HL-60 (cell line): Measurements from ENCODE around the gene FHDC1.

Experiments used
- DNase-seq, 2 experiments: peaks; one replicate each; pipeline ENCODE4 v3.0.0-alpha.2; 2010 to 2020; ENCODE audit warnings: low read depth in 1 of 2, low spot score in 1 of 2
- H3K27ac ChIP-seq: fragments of 250-450 bp; sonication (Bioruptor Pico); replicated peaks from 2 replicates; pipeline ENCODE4 v1.5.1; 2020; ENCODE audit warnings: mild to moderate bottlenecking, moderate library complexity
- H3K27me3 ChIP-seq: fragments of 250-450 bp; sonication (Bioruptor Pico); 2 replicates; pipeline ENCODE4 v1.5.1; 2021; ENCODE audit warnings: mild to moderate bottlenecking, moderate library complexity; ENCODE audit not compliant: insufficient read depth, poor library complexity, severe bottlenecking
- H3K4me3 ChIP-seq: replicated peaks from 2 replicates; pipeline ENCODE4 v1.5.1; 2011; ENCODE audit warnings: mild to moderate bottlenecking, control low read depth, low read length; ENCODE audit not compliant: insufficient read depth
- GABPA ChIP-seq: IDR thresholded peaks from 2 replicates; pipeline ENCODE4 v1.6.1; 2012; ENCODE audit warnings: low read depth
- POLR2AphosphoS5 ChIP-seq: IDR thresholded peaks from 2 replicates; pipeline ENCODE4 v1.6.1; 2012; ENCODE audit warnings: low read depth
- SPI1 ChIP-seq: IDR thresholded peaks from 2 replicates; pipeline ENCODE4 v1.6.1; 2012; ENCODE audit warnings: low read depth, mild to moderate bottlenecking, borderline replicate concordance
- TF ChIP-seq, protein P1 (sequence below): IDR thresholded peaks from 2 replicates; pipeline ENCODE4 v1.6.1; 2012; ENCODE audit warnings: low read depth; ENCODE audit not compliant: insufficient replicate concordance
- TF ChIP-seq, protein P2 (sequence below): IDR thresholded peaks from one replicate; pipeline ENCODE4 v1.5.1; 2011; ENCODE audit warnings: low read length, control low read depth, inconsistent platforms; ENCODE audit not compliant: insufficient read depth

The FHDC1 gene

DNA sequence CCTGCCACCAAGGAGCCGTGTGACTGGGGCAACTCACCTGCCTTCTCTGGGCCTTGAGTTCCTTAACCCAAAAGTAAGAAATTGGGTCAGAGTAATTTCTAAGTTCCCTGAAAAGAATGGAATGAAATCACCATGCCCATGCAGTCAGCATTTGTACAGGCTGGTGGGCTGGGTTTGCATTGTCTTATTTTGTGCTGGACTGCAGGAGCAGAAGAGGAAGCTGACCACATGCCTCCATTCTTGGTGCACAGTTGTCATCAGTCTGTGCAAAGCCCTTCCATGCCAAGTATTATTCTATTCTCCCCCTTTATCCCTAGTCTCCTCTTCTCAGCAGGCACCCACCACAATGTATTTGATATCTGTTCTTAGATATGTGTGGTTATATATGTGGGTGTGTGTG, 56.3 kb downstream of the FHDC1 start:
- no peaks in the 10 kb centered on the region for H3K27me3 ChIP-seq
- H3K4me3 ChIP-seq, result no peak overlapping the region
- no peak for DNase-seq
- TF ChIP-seq, protein P1, sequence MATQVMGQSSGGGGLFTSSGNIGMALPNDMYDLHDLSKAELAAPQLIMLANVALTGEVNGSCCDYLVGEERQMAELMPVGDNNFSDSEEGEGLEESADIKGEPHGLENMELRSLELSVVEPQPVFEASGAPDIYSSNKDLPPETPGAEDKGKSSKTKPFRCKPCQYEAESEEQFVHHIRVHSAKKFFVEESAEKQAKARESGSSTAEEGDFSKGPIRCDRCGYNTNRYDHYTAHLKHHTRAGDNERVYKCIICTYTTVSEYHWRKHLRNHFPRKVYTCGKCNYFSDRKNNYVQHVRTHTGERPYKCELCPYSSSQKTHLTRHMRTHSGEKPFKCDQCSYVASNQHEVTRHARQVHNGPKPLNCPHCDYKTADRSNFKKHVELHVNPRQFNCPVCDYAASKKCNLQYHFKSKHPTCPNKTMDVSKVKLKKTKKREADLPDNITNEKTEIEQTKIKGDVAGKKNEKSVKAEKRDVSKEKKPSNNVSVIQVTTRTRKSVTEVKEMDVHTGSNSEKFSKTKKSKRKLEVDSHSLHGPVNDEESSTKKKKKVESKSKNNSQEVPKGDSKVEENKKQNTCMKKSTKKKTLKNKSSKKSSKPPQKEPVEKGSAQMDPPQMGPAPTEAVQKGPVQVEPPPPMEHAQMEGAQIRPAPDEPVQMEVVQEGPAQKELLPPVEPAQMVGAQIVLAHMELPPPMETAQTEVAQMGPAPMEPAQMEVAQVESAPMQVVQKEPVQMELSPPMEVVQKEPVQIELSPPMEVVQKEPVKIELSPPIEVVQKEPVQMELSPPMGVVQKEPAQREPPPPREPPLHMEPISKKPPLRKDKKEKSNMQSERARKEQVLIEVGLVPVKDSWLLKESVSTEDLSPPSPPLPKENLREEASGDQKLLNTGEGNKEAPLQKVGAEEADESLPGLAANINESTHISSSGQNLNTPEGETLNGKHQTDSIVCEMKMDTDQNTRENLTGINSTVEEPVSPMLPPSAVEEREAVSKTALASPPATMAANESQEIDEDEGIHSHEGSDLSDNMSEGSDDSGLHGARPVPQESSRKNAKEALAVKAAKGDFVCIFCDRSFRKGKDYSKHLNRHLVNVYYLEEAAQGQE, result no peak
- TF ChIP-seq SPI1 (no peak), POLR2AphosphoS5 (no peak)
- TF ChIP-seq, protein P2, sequence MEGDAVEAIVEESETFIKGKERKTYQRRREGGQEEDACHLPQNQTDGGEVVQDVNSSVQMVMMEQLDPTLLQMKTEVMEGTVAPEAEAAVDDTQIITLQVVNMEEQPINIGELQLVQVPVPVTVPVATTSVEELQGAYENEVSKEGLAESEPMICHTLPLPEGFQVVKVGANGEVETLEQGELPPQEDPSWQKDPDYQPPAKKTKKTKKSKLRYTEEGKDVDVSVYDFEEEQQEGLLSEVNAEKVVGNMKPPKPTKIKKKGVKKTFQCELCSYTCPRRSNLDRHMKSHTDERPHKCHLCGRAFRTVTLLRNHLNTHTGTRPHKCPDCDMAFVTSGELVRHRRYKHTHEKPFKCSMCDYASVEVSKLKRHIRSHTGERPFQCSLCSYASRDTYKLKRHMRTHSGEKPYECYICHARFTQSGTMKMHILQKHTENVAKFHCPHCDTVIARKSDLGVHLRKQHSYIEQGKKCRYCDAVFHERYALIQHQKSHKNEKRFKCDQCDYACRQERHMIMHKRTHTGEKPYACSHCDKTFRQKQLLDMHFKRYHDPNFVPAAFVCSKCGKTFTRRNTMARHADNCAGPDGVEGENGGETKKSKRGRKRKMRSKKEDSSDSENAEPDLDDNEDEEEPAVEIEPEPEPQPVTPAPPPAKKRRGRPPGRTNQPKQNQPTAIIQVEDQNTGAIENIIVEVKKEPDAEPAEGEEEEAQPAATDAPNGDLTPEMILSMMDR, result no peak
- no peak overlapping the region for H3K27ac ChIP-seq

DNA sequence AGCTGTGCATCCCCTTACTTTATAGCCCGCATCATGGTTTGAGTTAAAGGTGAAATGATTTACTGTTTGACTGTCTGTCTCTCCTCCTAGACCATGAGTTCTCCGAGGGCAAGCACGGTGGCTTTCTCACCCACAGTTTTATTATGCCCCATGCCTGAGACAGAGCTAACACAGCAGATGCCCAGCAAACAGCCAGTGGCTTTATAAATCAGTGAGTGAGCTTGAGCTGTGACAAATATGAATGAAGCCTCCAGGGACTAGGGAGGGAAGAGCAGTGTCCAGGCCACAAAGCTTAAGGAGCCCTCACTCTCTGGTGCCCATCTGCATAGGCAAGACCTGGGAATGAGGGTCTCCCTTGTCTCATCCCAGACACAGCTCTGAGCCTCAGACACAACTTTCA, 57.9 kb downstream of the FHDC1 start:
- no peak overlapping the region for H3K27ac ChIP-seq
- DNase-seq, result no peak
- TF ChIP-seq, protein P1, result no peak
- no peak for TF ChIP-seq GABPA
- TF ChIP-seq SPI1, result no peak
- TF ChIP-seq POLR2AphosphoS5, result no peak
- TF ChIP-seq, protein P2, result no peak
- H3K4me3 ChIP-seq, result no peak overlapping the region
- no peaks in the 10 kb centered on the region for H3K27me3 ChIP-seq

DNA sequence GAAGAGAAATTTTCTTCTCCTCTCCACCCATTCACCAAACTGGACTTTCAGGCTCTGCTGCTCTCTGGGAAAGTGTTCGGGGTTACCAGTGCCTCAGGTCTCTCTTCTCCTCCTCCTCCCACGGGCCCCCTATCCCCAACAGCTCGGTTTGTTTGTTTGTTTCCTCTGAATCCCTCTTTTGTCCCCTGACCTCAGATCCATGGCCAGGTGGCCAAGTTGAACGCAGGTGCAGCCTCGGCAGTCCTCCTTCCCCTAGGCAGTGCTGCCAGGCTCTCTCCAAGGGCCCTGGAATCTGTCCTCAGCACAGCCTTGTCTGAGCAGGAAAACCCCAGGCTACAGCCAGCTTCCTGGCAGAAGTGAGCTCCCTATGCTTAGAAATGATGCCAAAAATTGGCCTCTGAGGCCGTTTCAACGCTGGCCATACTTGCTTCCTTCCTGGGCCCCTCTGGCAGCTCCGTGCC, 60.0 kb downstream of the FHDC1 start:
- no peak for DNase-seq

More for the DNA sequence above, 60.0 kb downstream of the FHDC1 start:
- Histone ChIP-seq H3K4me3 (no peak overlapping the region), H3K27ac (no peak overlapping the region), H3K27me3 (no peaks in the 10 kb centered on the region)
- no peak for TF ChIP-seq SPI1
- TF ChIP-seq POLR2AphosphoS5, result no peak
- TF ChIP-seq, protein P2, result no peak
- TF ChIP-seq, protein P1, result no peak
- TF ChIP-seq GABPA, result no peak
